NCI-H2196 treated with DMSO at 0.1 percent for 48 hours (cell line): Measurements from ENCODE around the gene SUPT4H1.

ENCODE experiments used
- DNase-seq: peaks from one replicate; lab custom pipeline; 2025; ENCODE audit not compliant: unreplicated experiment; lab: John Stamatoyannopoulos, UW

SUPT4H1 gene

GRCh38 chr17:58365185-58365979, 13.4 kb upstream of the SUPT4H1 start:
- no peak for DNase-seq

DNA sequence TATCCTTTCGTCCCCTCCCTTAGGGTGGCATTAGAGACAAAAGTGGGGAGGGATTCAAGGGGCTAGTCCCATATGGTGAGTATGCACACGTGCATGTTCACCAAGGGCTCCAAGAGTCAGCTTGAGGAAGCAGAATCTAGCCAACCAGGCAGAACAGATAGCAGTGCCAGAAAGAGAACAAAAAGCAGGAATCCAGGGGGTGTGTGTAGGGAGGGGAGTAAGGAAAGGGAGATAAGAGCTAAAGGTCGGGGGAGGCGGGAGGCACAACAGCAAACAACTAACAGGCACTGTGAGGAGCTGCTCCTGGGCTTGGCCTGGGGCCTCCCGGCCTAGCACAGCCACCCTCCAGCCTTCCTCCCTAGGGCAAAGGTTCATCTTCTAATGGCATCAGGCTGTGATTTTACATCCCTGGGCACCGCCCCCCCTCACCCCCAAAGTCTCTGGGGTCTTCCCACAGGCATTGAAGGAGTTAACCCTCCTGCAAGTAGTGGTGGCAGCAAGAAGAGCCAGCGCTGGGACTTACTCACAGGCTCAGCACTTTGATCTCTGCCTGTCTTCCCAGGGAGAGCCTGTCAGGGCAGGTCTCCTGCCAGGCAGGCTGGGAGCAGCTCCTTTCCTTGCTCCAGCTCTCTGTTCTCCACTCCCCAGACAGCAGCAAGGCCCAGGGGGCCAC, 12.4 kb upstream of the SUPT4H1 start:
- no peak for DNase-seq

- DNase-seq = no peak
Measured at GRCh38 chr17:58363457-58364185, 11.6 kb upstream of the SUPT4H1 start.

- DNase-seq = no peak
Measured at GRCh38 chr17:58362368-58363014, 10.5 kb upstream of the SUPT4H1 start.

- peak; percentile 39 for DNase-seq
Measured at GRCh38 chr17:58360296-58361063, 8.5 kb upstream of the SUPT4H1 start.

GRCh38 chr17:58358408-58359172, 6.6 kb upstream of the SUPT4H1 start:
- DNase-seq = no peak

- DNase-seq = no peak
Measured at GRCh38 chr17:58357312-58358297, 5.6 kb upstream of the SUPT4H1 start.

DNA sequence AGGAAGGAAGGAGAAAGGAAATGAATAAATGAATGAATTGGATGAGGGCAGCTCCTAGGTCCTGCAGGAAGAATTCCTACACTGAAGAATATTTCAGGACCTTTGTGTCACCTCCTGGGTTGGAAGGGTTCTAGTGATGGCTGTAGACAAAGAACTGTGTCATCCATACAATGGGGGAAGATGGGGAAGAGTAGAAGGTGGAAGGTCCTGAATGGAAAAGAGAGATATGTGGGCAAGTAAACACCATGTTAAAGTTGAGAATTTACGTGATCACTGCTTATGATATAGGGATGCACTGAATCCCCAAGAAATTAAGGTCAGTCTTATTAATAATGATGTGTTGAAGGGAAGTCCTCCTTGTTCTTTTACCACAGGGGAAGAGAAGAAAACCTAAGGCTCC, 4.2 kb upstream of the SUPT4H1 start:
- no peak for DNase-seq

GRCh38 chr17:58354541-58355216, 2.7 kb upstream of the SUPT4H1 start:
- no peak for DNase-seq

DNA sequence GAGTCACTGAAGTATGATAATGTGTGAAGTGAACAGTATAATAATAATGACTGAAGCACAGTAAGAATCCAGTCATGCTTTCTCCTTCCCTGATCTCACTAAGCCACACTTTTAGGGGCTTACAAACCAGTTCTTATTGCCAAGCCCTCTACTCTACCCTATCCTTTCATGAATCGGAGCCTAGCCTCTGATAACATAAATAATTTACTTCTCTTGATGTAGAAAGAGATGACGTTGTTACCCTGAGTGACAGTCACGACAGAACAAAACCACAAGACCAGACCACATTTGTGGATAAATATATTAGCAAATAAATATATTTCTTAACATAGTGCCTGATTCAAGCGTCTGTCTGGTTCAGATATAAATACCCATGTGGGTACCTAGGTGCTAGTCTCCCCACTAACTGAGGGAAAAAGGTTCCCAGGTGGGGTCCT, 1.4 kb upstream of the SUPT4H1 start:
- DNase-seq = no peak

GRCh38 chr17:58352596-58353388, 791 bp upstream of the SUPT4H1 start:
- no peak for DNase-seq

DNA sequence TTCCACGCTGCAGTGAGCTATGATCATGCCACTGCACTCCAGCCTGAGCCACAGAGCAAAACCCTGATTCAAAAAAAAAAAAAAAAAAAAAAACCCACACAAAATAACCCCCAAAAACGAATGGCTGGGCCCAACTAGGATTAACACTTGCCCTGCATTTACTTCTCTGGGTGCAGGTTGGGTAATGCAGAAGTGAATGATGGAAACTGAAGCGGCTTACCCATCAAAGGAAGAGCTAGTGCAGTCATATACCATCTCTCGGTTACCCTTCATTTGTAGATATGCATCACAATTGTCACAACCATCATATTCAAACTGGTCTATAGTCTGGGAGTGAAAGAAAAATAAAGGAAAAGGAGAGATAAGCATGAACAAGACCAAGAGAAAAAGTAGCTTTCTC, 819 bp downstream of the SUPT4H1 start:
- DNase-seq = no peak

DNA sequence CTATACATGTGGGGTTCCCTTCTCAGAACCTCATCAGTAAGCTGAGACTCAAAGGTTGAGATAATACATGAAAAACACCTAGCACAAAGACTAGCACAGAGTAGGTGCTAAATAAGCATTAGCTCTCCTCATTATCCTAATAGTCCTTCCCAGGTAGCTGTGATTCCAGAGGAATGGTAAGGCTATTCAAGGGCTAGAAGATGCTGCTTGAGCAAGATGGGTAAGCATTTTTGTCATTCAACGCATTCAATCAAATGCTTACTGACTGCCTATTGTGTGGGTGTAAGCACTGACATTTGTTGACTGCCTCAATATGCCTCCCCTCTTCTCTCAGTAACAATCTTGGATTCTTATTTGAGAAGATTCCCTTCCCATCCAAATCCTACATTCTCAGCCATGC, 4.0 kb downstream of the SUPT4H1 start:
- no peak for DNase-seq

- DNase-seq = no peak
Measured at GRCh38 chr17:58345500-58345899, 6.5 kb downstream of the SUPT4H1 start.

- DNase-seq = no peak
Measured at GRCh38 chr17:58344791-58345157, 7.2 kb downstream of the SUPT4H1 start.

DNA sequence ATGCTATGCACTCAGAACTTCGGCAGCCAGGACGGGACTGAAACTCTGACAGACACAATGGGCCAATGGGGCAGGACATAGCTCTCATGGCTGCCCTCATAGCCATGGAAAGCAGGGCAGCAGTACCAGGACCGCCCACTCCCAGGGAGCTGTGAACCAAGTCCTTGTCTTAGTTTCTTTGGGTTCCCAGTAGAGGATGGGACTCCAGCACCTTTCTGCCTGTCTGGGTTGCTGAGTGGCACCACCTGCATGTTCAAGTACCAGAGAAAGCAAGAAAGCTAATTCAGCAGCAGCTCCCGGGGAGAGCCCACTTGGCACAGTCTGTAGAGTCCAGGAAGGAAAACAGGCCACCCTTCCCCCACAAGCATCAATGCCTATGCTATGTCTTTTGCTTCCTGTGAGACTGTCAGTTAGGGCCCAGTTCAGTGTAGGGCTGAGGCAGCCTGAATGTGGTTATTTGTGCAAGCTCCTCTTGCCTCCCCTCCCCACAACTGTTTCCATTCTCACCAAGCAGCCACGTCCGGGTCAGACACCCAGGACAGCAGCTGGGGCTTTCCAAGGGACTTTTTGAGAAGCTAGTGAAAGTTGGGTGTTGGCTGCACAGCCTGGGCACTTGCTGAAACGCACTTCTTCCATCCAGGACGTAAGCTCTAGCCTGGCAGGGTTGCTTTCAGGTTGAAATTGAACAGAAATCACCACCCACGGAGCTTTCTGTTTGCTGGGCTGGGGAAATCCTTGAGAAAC, 7.8 kb downstream of the SUPT4H1 start:
- peak; percentile 6 for DNase-seq

DNA sequence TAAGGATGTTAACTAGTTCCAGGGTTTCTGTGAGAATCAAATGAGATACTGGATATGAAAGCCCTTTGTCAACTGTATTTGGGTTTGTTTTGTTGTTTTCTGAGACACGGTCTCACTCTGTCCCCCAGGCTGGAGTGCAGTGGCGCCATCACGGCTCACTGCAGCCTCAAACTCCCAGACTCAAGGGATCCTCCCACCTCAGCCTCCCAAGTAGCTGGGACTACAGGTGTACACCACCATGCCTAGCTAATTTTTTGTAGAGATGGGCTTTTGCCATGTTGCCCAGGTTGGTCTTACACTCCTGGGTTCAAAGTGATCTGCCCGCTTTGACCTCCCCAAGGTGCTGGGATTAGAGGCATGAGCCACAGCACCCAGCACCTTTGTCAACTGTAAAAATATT, 8.9 kb downstream of the SUPT4H1 start:
- DNase-seq = no peak
